ENCODE data around the gene PRDM16.

DNA sequence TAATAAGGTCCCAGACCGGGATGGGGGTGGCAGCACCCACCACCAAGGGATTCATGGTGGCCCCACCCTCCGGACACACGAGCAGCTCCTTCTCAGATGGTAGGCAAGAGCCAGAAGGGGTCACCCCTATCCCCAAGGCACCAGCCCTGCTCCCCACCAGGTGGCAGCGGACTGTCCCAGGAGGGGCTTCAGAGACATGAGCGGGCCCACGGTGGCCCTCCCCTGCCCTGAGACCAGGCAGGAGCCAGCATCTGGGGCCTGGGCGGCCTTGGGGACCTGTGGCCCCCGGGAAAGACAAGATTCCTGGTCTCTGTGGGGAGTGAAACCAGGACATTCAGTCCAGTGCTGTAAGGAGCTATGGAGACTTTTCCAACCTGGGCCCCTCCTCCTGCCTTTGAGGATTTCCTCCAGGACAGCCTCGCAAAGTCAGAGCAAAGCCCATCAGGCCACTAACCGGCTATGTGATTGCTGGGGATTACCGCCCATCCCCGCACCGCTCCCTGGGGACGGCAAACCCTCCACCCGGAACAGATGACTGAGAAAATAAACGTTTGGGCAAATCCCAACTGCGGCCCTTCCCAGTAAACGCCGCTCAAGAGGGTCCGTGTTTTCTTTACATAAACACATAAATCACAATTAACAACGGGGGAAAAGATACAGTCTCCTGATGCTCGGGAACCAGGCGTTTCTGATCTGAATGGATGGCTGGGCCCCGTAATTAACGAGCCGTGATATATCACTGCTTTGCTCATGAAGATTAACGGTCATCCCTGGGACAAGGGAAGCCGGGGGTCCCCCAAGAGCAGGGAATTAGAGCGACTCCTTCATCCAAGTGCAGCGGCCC, 334.6 kb downstream of the PRDM16 start:
- TF ChIP-seq, protein P1, sequence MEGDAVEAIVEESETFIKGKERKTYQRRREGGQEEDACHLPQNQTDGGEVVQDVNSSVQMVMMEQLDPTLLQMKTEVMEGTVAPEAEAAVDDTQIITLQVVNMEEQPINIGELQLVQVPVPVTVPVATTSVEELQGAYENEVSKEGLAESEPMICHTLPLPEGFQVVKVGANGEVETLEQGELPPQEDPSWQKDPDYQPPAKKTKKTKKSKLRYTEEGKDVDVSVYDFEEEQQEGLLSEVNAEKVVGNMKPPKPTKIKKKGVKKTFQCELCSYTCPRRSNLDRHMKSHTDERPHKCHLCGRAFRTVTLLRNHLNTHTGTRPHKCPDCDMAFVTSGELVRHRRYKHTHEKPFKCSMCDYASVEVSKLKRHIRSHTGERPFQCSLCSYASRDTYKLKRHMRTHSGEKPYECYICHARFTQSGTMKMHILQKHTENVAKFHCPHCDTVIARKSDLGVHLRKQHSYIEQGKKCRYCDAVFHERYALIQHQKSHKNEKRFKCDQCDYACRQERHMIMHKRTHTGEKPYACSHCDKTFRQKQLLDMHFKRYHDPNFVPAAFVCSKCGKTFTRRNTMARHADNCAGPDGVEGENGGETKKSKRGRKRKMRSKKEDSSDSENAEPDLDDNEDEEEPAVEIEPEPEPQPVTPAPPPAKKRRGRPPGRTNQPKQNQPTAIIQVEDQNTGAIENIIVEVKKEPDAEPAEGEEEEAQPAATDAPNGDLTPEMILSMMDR (conservative IDR thresholded peaks at IDR 0.05 in 1 of 2, IDR thresholded peaks at IDR 0.05 in 1 of 2; ENCODE audit: extremely low read depth in 1 of 2, insufficient read depth in 1 of 2, low read depth in 1 of 2, low read length in 2 of 2) = no peak
- TF ChIP-seq EZH2 (IDR thresholded peaks at IDR 0.05; ENCODE audit: borderline replicate concordance, low read length) = no peak
